Mesendoderm (in vitro differentiated cells): ENCODE data around the gene ERI2.

Source experiments
- DNase-seq: peaks from one replicate; pipeline ENCODE4 v3.0.0; 2013
- H2AK5ac ChIP-seq: 2 replicates; pipeline ENCODE4 v1.6.1; 2013; ENCODE audit warnings: low read length, inconsistent platforms
- H2BK120ac ChIP-seq: 2 replicates; pipeline ENCODE4 v1.6.1; 2013; ENCODE audit warnings: low read depth, mild to moderate bottlenecking, low read length, moderate library complexity, mixed read lengths
- H2BK15ac ChIP-seq: replicated peaks from 2 replicates; pipeline ENCODE4 v1.6.1; 2013; ENCODE audit warnings: low read depth, mild to moderate bottlenecking, moderate library complexity
- H2BK5ac ChIP-seq: 2 replicates; pipeline ENCODE4 v1.6.1; 2013; ENCODE audit warnings: low read length, inconsistent platforms
- H3K18ac ChIP-seq: 2 replicates; pipeline ENCODE4 v1.6.1; 2013; ENCODE audit warnings: mild to moderate bottlenecking, low read length, mixed read lengths
- H3K23ac ChIP-seq: one replicate; pipeline ENCODE4 v1.6.1; 2013; ENCODE audit warnings: low read length
- H3K27ac ChIP-seq: 2 replicates; pipeline ENCODE4 v1.5.1; 2013; ENCODE audit warnings: low read depth, mild to moderate bottlenecking, inconsistent platforms, low read length, moderate library complexity
- H3K27me3 ChIP-seq: 2 replicates; pipeline ENCODE4 v1.6.1; 2013; ENCODE audit warnings: low read length, control low read depth, mild to moderate bottlenecking, inconsistent platforms; ENCODE audit not compliant: insufficient read depth, poor library complexity
- H3K36me3 ChIP-seq: 2 replicates; pipeline ENCODE4 v1.6.1; 2013; ENCODE audit warnings: low read length, inconsistent platforms; ENCODE audit not compliant: control insufficient read depth, insufficient read depth
- H3K4ac ChIP-seq: one replicate; pipeline ENCODE4 v1.6.1; 2013; ENCODE audit warnings: low read depth, mild to moderate bottlenecking, low read length, moderate library complexity
- H3K4me1 ChIP-seq: 2 replicates; pipeline ENCODE4 v1.6.1; 2013; ENCODE audit warnings: low read depth, low read length, inconsistent platforms; ENCODE audit not compliant: control insufficient read depth
- H3K4me2 ChIP-seq: 2 replicates; pipeline ENCODE4 v1.6.1; 2013; ENCODE audit warnings: low read length
- H3K4me3 ChIP-seq: 2 replicates; pipeline ENCODE4 v1.5.1; 2013; ENCODE audit warnings: mild to moderate bottlenecking, low read length
- H3K56ac ChIP-seq: one replicate; pipeline ENCODE4 v1.6.1; 2013; ENCODE audit warnings: low read length
- H3K79me1 ChIP-seq: 2 replicates; pipeline ENCODE4 v1.6.1; 2013; ENCODE audit warnings: low read length, inconsistent platforms
- H3K79me2 ChIP-seq: 2 replicates; pipeline ENCODE4 v1.6.1; 2013; ENCODE audit warnings: mild to moderate bottlenecking, low read length; ENCODE audit not compliant: control insufficient read depth, insufficient read depth
- H3K9ac ChIP-seq: 2 replicates; pipeline ENCODE4 v1.6.1; 2013; ENCODE audit warnings: low read length, inconsistent platforms
- H4K5ac ChIP-seq: one replicate; pipeline ENCODE4 v1.6.1; 2013; ENCODE audit warnings: low read length
- H4K8ac ChIP-seq: one replicate; pipeline ENCODE4 v1.6.1; 2013; ENCODE audit warnings: low read depth, mild to moderate bottlenecking, control low read depth, low read length, moderate library complexity
- WGBS: extraction: QIAGEN DNeasy Blood & Tissue Kit; methylation state at CpG from one replicate; pipeline ENCODE4 v1.1.7; 2013; ENCODE audit warnings: low lambda C conversion rate, missing lambda C conversion rate; ENCODE audit not compliant: insufficient coverage; ENCODE audit errors: extremely low coverage; 5-methylcytosine and 5-hydroxymethylcytosine counted together

The ERI2 gene

DNA sequence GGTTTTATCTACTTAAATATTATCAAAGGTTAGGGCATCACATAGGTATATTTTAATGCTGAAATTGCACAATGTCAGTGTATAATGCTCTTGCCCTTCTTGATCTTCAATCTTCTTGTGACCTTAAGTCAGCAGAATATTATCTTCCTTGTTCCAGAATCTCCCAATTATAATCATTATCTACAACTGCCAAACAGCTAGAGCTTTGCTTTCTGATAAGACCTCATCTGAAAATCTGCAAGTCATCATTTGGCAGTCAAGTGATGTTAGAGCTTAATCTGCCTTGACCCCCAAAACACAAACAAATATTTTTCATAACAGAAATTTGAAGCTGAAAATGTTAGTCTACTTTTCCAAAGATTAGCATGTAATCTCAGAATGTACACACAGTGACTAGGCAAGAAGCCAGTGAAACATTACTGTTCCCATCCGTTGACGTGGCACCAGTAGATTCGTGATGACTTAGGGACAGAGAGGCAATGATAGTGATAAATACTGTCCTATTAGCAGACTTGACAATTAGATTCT lies 19.8 kb upstream of the ERI2 start:
- no peak overlapping the region for H3K23ac ChIP-seq
- no peaks in the 10 kb centered on the region for H3K79me1 ChIP-seq
- H3K4ac ChIP-seq = no peak overlapping the region
- H2BK15ac ChIP-seq = no peak overlapping the region
- no peaks in the 10 kb centered on the region for H3K79me2 ChIP-seq
- no peak overlapping the region for H3K18ac ChIP-seq
- no peak overlapping the region for H3K4me2 ChIP-seq
- H3K27me3 ChIP-seq = no peaks in the 10 kb centered on the region
- no peak overlapping the region for H4K8ac ChIP-seq
- DNase-seq = no peak
- no peak overlapping the region for H4K5ac ChIP-seq
- H2BK120ac ChIP-seq = no peak overlapping the region
- no peak overlapping the region for H2BK5ac ChIP-seq
- H3K9ac ChIP-seq = no peak overlapping the region
- no peak overlapping the region for H3K27ac ChIP-seq
- no peaks in the 10 kb centered on the region for H3K4me1 ChIP-seq
- no CpG with 5 or more reads among the region's 3 CpGs for WGBS
- H3K36me3 ChIP-seq = no peaks in the 10 kb centered on the region
- H3K4me3 ChIP-seq = no peak overlapping the region
- no peak overlapping the region for H2AK5ac ChIP-seq
- no peak overlapping the region for H3K56ac ChIP-seq

DNA sequence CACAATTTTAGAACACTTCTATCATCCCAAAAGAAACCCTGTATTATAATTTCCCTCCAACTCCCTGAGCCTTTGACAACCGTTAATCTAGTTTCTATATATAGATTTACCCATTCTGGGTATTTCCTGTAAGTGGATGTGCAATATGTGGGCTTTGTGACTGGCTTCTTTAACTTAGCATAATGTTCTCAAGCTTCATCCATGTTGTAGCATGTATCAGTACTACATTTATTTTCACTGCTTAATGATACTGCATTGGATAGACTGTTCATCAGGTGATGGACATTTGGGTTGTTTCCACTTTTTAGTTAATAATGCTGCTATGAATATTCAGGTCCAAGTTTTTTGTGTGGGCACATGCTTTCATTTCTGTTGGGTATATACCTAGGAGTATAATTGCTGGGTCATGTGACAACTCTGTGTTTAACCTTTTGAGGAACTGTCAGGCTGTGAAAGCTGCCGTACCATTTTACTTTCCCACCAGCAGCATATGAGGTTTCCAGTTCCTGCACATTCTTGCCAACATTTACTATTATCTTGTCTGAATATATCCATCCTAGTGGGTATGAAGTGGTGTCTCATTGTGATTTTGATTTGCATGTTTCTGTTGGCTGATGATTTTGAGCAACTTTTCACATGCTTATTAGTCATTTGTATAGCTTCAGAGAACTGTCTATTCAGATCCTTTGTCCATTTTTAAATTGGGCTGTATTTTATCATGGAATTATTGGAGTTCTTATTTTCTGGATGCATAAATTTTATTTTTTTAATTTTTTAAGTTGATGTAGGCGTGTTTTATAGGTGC lies 16.5 kb upstream of the ERI2 start:
- DNase-seq = no peak
- no peak overlapping the region for H2AK5ac ChIP-seq
- H3K27me3 ChIP-seq = no peaks in the 10 kb centered on the region
- no peak overlapping the region for H4K5ac ChIP-seq
- H3K4me1 ChIP-seq = no peaks in the 10 kb centered on the region
- no peak overlapping the region for H2BK120ac ChIP-seq
- no peak overlapping the region for H3K4ac ChIP-seq
- H3K4me2 ChIP-seq = no peak overlapping the region
- no peak overlapping the region for H3K18ac ChIP-seq
- H4K8ac ChIP-seq = no peak overlapping the region
- no peaks in the 10 kb centered on the region for H3K36me3 ChIP-seq
- WGBS = 100% methylated on average over 1 of the region's 3 CpGs
- no peaks in the 10 kb centered on the region for H3K79me2 ChIP-seq
- no peak overlapping the region for H3K27ac ChIP-seq
- no peak overlapping the region for H3K56ac ChIP-seq
- no peak overlapping the region for H2BK5ac ChIP-seq
- H3K9ac ChIP-seq = no peak overlapping the region
- H3K79me1 ChIP-seq = no peaks in the 10 kb centered on the region
- H2BK15ac ChIP-seq = no peak overlapping the region
- H3K4me3 ChIP-seq = no peak overlapping the region
- H3K23ac ChIP-seq = no peak overlapping the region

DNA sequence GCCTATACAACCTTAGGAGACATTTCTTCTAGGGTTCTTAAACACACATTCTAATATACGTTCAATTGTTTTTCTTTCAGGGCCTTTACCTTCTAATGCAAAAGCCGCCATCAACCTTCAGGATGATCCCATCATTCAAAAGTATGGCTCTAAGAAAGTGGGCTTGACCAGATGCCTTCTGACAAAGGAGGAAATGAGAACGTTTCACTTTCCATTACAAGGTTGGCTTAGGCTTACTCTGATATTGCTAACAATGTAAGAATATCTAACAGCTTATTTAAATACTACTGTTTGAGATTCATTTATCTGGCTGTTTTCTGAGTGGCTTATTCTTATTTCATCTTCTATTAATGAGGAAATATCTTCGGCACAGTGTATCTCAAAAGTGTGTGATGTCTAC lies 15.4 kb upstream of the ERI2 start:
- Histone ChIP-seq H2BK15ac (no peak overlapping the region), H3K79me1 (no peaks in the 10 kb centered on the region), H3K36me3 (no peaks in the 10 kb centered on the region), H3K27me3 (no peaks in the 10 kb centered on the region), H4K8ac (no peak overlapping the region), H2BK120ac (no peak overlapping the region), H3K4me1 (no peaks in the 10 kb centered on the region), H3K4ac (no peak overlapping the region), H2BK5ac (no peak overlapping the region), H3K4me2 (no peak overlapping the region), H2AK5ac (no peak overlapping the region), H3K18ac (no peak overlapping the region), H3K56ac (no peak overlapping the region), H3K79me2 (no peaks in the 10 kb centered on the region), H4K5ac (no peak overlapping the region), H3K4me3 (no peak overlapping the region), H3K27ac (no peak overlapping the region), H3K9ac (no peak overlapping the region), H3K23ac (no peak overlapping the region)
- WGBS = no CpG with 5 or more reads among the region's 4 CpGs
- DNase-seq = no peak

DNA sequence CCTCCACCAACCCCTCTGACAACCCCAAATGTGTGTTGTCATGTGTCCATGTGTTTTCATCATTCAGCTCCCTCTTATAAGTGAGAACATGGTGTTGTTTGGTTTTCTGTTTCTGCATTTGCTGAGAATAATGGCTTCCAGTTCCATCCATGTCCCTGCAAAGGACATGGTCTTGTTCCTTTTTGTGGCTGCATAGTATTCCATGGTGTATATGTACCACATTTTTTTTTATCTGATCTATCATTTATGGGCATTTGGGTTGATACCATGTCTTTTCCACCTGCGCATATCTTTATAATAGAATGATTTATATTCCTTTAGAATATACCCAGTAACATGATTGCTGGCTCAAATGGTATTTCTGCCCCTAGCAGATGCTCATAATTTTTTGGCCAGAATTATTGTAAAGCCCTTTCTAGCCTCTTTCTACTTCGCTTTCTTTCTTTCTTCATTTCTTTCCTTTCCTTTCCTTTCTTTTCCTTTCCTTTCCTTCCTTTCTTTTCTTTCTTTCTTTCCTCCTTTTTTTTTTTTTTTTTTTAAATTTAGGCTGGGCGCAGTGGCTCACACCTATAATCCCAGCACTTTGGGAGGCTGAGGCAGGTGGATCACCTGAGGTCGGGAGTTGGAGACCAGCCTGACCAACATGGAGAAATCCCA lies 12.8 kb upstream of the ERI2 start:
- no peaks in the 10 kb centered on the region for H3K36me3 ChIP-seq
- no peak for DNase-seq
- H3K23ac ChIP-seq = no peak overlapping the region
- no peaks in the 10 kb centered on the region for H3K4me1 ChIP-seq
- H3K79me1 ChIP-seq = no peaks in the 10 kb centered on the region
- no peak overlapping the region for H2BK120ac ChIP-seq
- no peak overlapping the region for H3K4ac ChIP-seq
- H3K56ac ChIP-seq = no peak overlapping the region
- no peak overlapping the region for H2BK15ac ChIP-seq
- no peak overlapping the region for H3K18ac ChIP-seq
- H3K79me2 ChIP-seq = no peaks in the 10 kb centered on the region
- no CpG with 5 or more reads among the region's 4 CpGs for WGBS
- no peak overlapping the region for H4K8ac ChIP-seq
- no peak overlapping the region for H4K5ac ChIP-seq
- H3K9ac ChIP-seq = no peak overlapping the region
- H2AK5ac ChIP-seq = no peak overlapping the region
- H2BK5ac ChIP-seq = no peak overlapping the region
- H3K4me3 ChIP-seq = no peak overlapping the region
- no peaks in the 10 kb centered on the region for H3K27me3 ChIP-seq
- no peak overlapping the region for H3K4me2 ChIP-seq
- H3K27ac ChIP-seq = no peak overlapping the region

DNA sequence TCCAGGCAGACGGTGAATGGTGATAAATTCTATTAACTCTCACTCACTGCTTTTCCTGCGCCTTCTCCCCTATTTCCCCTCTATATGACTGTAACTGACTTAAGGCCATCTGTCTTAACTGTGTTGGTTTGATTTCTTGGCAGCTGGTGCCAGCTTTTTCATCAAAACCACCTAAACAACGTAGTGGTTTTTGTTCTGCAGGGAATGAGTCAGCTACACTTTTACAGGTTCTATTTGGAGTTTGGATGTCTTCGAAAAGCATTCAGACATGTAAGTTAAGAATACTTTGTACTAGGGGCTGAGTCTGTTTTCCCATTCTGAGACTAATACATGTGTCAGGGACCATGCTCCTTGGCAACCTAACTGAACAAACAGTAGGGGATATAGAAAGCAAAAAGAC lies 8.5 kb upstream of the ERI2 start:
- Histone ChIP-seq H3K79me2 (no peaks in the 10 kb centered on the region), H3K18ac (no peak overlapping the region), H4K8ac (no peak overlapping the region), H3K27me3 (no peaks in the 10 kb centered on the region), H3K56ac (no peak overlapping the region), H3K4me1 (no peaks in the 10 kb centered on the region), H3K4ac (no peak overlapping the region), H3K36me3 (no peaks in the 10 kb centered on the region), H2BK120ac (no peak overlapping the region), H3K27ac (no peak overlapping the region), H3K79me1 (no peaks in the 10 kb centered on the region), H3K23ac (no peak overlapping the region), H3K4me3 (no peak overlapping the region), H2BK5ac (no peak overlapping the region), H2BK15ac (no peak overlapping the region), H4K5ac (no peak overlapping the region), H3K4me2 (no peak overlapping the region), H3K9ac (no peak overlapping the region), H2AK5ac (no peak overlapping the region)
- DNase-seq = no peak
- WGBS = no CpG with 5 or more reads among the region's 4 CpGs
